Neutrophil (primary cell): Measurements from ENCODE around the gene UGDH.

Experiments used
- H3K27ac ChIP-seq: fragments of 200-600 bp; sonication (generic); 2 replicates; pipeline ENCODE4 v1.5.1; 2016; ENCODE audit warnings: mild to moderate bottlenecking, moderate library complexity
- H3K27me3 ChIP-seq: fragments of 200-600 bp; sonication (generic); 2 replicates; pipeline ENCODE4 v1.6.0; 2016; ENCODE audit warnings: mild to moderate bottlenecking
- H3K36me3 ChIP-seq: fragments of 200-600 bp; sonication (generic); 2 replicates; pipeline ENCODE4 v1.5.1; 2017
- H3K4me1 ChIP-seq, 2 experiments: fragments of 200-600 bp in 1 of 2; sonication (generic) in 1 of 2; 1 replicate in 1 of 2; 2 replicates in 1 of 2; pipeline versions ENCODE4 v1.5.1 to v1.6.1; 2013 to 2016; ENCODE audit warnings: low read depth in 1 of 2, low read length in 1 of 2, mild to moderate bottlenecking in 1 of 2, moderate library complexity in 1 of 2; ENCODE audit not compliant: control insufficient read depth in 1 of 2, insufficient read depth in 1 of 2
- H3K4me3 ChIP-seq, 2 experiments: fragments of 200-600 bp in 1 of 2; sonication (generic) in 1 of 2; 1 replicate in 1 of 2; 2 replicates in 1 of 2; pipeline ENCODE4 v1.5.1; 2013 to 2016; ENCODE audit warnings: low read depth in 1 of 2, low read length in 1 of 2, mild to moderate bottlenecking in 1 of 2, moderate library complexity in 1 of 2
- H3K9me3 ChIP-seq: fragments of 200-600 bp; sonication (generic); 2 replicates; pipeline ENCODE4 v1.5.1; 2016
- CTCF ChIP-seq: fragments of 200-600 bp; sonication (generic); IDR thresholded peaks from 2 replicates; pipeline ENCODE4 v1.5.1; 2016; ENCODE audit warnings: antibody characterized with exemption

UGDH gene

GRCh38 chr4:39470402-39470801, 56.8 kb downstream of the UGDH start:
- TF ChIP-seq CTCF, result no peak
- H3K36me3 ChIP-seq, result peaks cover 7% of the 10 kb centered on the region
- no peak overlapping the region for H3K4me3 ChIP-seq
- H3K4me1 ChIP-seq, result peaks cover 0 to 5% of the 10 kb centered on the region in 2 experiments
- H3K9me3 ChIP-seq, result no peaks in the 10 kb centered on the region
- no peak overlapping the region for H3K27ac ChIP-seq
- no peaks in the 10 kb centered on the region for H3K27me3 ChIP-seq

- peak; percentile 80 for TF ChIP-seq CTCF
- H3K27ac ChIP-seq, result peak overlapping the region; percentile 41
- H3K9me3 ChIP-seq, result no peaks in the 10 kb centered on the region
- no peak overlapping the region for H3K4me3 ChIP-seq
- H3K4me1 ChIP-seq, result peaks cover 0 to 5% of the 10 kb centered on the region in 2 experiments
- peaks cover 13% of the 10 kb centered on the region for H3K36me3 ChIP-seq
- H3K27me3 ChIP-seq, result no peaks in the 10 kb centered on the region
Observed at GRCh38 chr4:39469429-39470077, 57.7 kb downstream of the UGDH start.

GRCh38 chr4:39467464-39467863, 59.8 kb downstream of the UGDH start:
- TF ChIP-seq CTCF, result no peak
- peaks cover 0 to 5% of the 10 kb centered on the region in 2 experiments for H3K4me1 ChIP-seq
- H3K9me3 ChIP-seq, result no peaks in the 10 kb centered on the region
- no peak overlapping the region for H3K27ac ChIP-seq
- H3K4me3 ChIP-seq, result no peak overlapping the region
- peaks cover 19% of the 10 kb centered on the region for H3K36me3 ChIP-seq
- no peaks in the 10 kb centered on the region for H3K27me3 ChIP-seq

GRCh38 chr4:39466747-39467146, 60.5 kb downstream of the UGDH start:
- H3K9me3 ChIP-seq, result no peaks in the 10 kb centered on the region
- peaks cover 18% of the 10 kb centered on the region for H3K36me3 ChIP-seq
- H3K4me1 ChIP-seq, result peaks cover 0 to 5% of the 10 kb centered on the region in 2 experiments
- no peak for TF ChIP-seq CTCF
- H3K27me3 ChIP-seq, result no peaks in the 10 kb centered on the region
- H3K27ac ChIP-seq, result no peak overlapping the region
- H3K4me3 ChIP-seq, result no peak overlapping the region

GRCh38 chr4:39464886-39465501, 62.2 kb downstream of the UGDH start:
- TF ChIP-seq CTCF, result no peak
- no peaks in the 10 kb centered on the region for H3K9me3 ChIP-seq
- H3K36me3 ChIP-seq, result peaks cover 15% of the 10 kb centered on the region
- H3K4me3 ChIP-seq, result no peak overlapping the region
- H3K27me3 ChIP-seq, result no peaks in the 10 kb centered on the region
- no peak overlapping the region for H3K27ac ChIP-seq
- H3K4me1 ChIP-seq, result peaks cover 2 to 7% of the 10 kb centered on the region in 2 experiments
